Chondrocyte (in vitro differentiated cells): ENCODE data around the gene CFAP77. TPM values are rescaled to one million over a fixed set of nuclear protein-coding genes. Genes with fewer than 3 reads are reported as not detected.

ENCODE experiments used
- DNase-seq: peaks from one replicate; pipeline ENCODE4 v3.0.0; 2021; ENCODE audit warnings: mixed read lengths, low spot score
- H3K27ac Mint-ChIP-seq: one replicate; pipeline ENCODE4 v1.8.0; 2021; ENCODE audit warnings: mild to moderate bottlenecking, moderate library complexity, mixed read lengths; ENCODE audit not compliant: unreplicated experiment
- H3K27me3 Mint-ChIP-seq: 2 replicates; pipeline ENCODE4 v1.8.0; 2021; ENCODE audit warnings: low read depth, mixed read lengths
- H3K36me3 Mint-ChIP-seq: 2 replicates; pipeline ENCODE4 v1.8.0; 2021; ENCODE audit warnings: low read depth, mixed read lengths
- H3K4me1 Mint-ChIP-seq: 2 replicates; pipeline ENCODE4 v1.8.0; 2021; ENCODE audit warnings: low read depth, mild to moderate bottlenecking, mixed read lengths
- H3K4me3 Mint-ChIP-seq: one replicate; pipeline ENCODE4 v1.8.0; 2021; ENCODE audit warnings: mild to moderate bottlenecking, moderate library complexity, mixed read lengths; ENCODE audit not compliant: unreplicated experiment
- H3K9me3 Mint-ChIP-seq: 2 replicates; pipeline ENCODE4 v1.8.0; 2021; ENCODE audit warnings: low read depth, mixed read lengths
- total RNA-seq: library from RNA; stranded (reverse); gene quantifications from 3 replicates; pipeline ENCODE4 v1.2.1, GENCODE V29; 2021
- TF ChIP-seq, protein P1 (sequence below): fragments of 200-600 bp; sonication (generic); IDR thresholded peaks from 2 replicates; pipeline ENCODE4 v1.5.0; 2021; ENCODE audit warnings: antibody characterized with exemption, mild to moderate bottlenecking, moderate library complexity

The CFAP77 gene
- total RNA-seq, 1 donor from 2014 or later: 0.47 TPM

DNA sequence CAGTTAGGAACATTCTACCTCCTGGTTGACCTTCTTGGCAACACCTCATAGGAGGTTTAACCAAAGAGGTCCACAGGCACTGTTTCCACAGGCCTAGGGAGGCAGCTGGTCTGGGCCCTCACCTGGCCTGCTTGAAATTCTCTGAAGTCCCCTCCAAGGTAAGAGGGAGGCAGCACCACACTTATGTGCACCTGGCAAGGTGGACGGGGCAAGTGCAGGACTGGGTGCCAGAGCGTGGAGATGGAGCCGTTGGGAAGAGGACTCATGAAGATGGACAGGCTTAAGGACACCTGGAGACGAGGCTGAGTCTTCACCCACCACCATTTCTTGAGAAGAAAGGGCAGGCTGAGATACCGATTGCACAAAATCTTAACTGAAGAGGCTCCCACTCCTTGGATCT is 165.8 kb downstream of the CFAP77 start:
- Mint-ChIP-seq H3K4me3 (no peak overlapping the region), H3K36me3 (no peaks in the 10 kb centered on the region), H3K9me3 (no peaks in the 10 kb centered on the region), H3K27ac (no peak overlapping the region), H3K4me1 (peaks cover 6% of the 10 kb centered on the region), H3K27me3 (peaks cover 55% of the 10 kb centered on the region)
- TF ChIP-seq, protein P1, sequence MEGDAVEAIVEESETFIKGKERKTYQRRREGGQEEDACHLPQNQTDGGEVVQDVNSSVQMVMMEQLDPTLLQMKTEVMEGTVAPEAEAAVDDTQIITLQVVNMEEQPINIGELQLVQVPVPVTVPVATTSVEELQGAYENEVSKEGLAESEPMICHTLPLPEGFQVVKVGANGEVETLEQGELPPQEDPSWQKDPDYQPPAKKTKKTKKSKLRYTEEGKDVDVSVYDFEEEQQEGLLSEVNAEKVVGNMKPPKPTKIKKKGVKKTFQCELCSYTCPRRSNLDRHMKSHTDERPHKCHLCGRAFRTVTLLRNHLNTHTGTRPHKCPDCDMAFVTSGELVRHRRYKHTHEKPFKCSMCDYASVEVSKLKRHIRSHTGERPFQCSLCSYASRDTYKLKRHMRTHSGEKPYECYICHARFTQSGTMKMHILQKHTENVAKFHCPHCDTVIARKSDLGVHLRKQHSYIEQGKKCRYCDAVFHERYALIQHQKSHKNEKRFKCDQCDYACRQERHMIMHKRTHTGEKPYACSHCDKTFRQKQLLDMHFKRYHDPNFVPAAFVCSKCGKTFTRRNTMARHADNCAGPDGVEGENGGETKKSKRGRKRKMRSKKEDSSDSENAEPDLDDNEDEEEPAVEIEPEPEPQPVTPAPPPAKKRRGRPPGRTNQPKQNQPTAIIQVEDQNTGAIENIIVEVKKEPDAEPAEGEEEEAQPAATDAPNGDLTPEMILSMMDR: no peak
- DNase-seq: peak; percentile 42

DNA sequence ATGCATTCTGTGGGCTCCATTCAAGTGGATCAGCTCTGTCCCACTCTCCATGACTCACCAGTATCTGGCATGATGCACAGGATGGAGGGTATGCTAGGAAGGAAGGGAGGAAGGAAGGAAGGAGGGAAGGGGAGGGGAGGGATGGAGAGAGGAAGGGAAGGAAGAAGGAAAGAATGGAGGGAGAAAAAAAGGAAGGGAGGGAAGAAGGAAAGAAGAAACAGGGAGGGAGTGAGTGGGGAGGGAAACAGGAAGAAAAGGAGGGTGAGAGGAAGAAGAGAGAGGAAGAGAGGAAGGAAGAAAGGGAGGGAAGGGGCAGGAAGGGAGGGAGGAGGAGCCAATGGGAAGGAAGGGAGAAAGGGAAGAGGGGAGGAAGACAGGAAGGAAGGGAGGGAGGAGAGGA is 167.1 kb downstream of the CFAP77 start:
- H3K4me3 Mint-ChIP-seq: no peak overlapping the region
- TF ChIP-seq, protein P1: no peak
- H3K27me3 Mint-ChIP-seq: peaks cover 58% of the 10 kb centered on the region
- H3K9me3 Mint-ChIP-seq: no peaks in the 10 kb centered on the region
- no peaks in the 10 kb centered on the region for H3K36me3 Mint-ChIP-seq
- peaks cover 15% of the 10 kb centered on the region for H3K4me1 Mint-ChIP-seq
- DNase-seq: no peak
- H3K27ac Mint-ChIP-seq: no peak overlapping the region

DNA sequence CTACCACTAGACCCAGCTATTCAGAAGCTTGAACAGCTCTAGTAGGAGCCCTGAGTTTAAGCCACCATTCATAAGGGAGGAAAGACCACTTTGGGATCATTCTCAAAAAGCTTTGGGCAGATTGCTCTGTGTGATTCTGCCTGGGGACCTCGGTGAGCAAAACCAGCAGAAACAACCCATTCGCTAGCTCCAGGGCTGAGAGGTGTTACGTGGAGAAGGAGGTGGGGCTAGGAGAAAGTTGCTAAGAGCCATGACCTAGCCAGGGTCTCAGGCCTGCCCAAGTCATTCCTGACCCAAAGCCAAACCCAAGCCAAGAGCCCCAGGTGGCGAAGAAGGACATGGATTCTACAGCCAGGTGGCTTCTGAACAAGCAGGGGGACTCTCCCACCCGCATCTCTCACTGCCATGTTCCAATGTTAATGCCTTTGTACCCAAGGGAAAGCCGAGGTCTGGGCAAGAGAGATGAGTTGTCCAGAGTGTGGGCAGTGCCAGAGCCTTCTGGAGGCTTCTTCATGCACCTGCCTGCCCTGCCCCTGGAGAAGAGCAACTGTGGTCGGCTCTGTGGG is 168.4 kb downstream of the CFAP77 start:
- TF ChIP-seq, protein P1: no peak
- Mint-ChIP-seq H3K9me3 (no peaks in the 10 kb centered on the region), H3K36me3 (no peaks in the 10 kb centered on the region), H3K27ac (no peak overlapping the region), H3K27me3 (peaks cover 59% of the 10 kb centered on the region), H3K4me3 (no peak overlapping the region), H3K4me1 (peaks cover 9% of the 10 kb centered on the region)
- DNase-seq: peak; percentile 41

DNA sequence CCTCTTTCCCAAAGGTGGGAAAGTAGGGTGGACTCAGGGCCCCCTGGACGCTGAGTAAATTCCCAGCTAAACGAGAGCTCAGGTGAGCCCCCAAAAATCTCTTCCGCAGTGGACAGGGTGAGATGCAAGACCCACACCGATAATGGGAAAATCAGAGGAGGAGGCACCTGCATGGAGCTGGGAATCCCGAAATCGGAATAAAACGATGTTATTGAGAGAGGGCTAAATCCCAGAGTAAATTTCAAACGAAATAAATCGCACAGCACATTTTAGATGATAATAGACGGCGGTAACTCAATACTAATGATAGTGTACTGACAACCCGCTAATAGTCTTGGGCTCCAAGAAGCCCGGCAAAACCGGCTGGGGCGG is 169.4 kb downstream of the CFAP77 start:
- Mint-ChIP-seq H3K4me1 (peaks cover 9% of the 10 kb centered on the region), H3K4me3 (no peak overlapping the region), H3K36me3 (no peaks in the 10 kb centered on the region), H3K27me3 (peaks cover 66% of the 10 kb centered on the region), H3K9me3 (no peaks in the 10 kb centered on the region), H3K27ac (no peak overlapping the region)
- no peak for DNase-seq
- TF ChIP-seq, protein P1: no peak

DNA sequence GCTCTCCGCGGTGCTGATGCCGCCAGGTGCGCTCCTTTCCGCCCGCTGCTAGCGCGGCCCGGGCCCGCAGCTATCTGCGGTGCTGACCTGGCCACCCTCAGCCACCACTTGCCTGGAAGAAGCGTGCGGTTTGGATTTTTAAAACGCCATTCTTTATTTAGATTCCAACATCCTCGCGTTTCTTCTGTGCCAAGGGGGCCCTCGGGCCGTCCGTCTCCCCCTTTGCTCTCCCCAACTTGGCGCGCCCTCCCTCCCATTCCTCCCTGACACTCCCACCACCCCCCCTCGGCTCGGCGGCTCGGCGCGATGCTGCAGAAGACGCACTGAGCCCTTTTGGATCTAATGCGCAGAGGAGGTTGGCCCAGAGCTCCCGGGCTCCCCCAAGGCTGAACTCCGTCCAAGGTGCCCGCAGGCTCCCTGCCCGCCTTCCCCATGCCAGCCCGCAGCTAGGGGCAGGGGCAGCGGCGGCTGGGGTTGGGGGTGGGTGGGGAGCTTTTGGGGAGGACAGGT is 172.3 kb downstream of the CFAP77 start, which contains the start of gene BARHL1:
TSS of gene BARHL1 (plus strand) at position 331 of the 510 bp plus-strand sequence. CDS start 192 bp downstream, outside the sequence.
- Mint-ChIP-seq H3K4me1 (peaks cover 12% of the 10 kb centered on the region), H3K27me3 (peaks cover 69% of the 10 kb centered on the region), H3K36me3 (no peaks in the 10 kb centered on the region), H3K9me3 (no peaks in the 10 kb centered on the region), H3K4me3 (peak within 1 kb of the TSS; percentile 52), H3K27ac (no peak within 1 kb of the TSS)
- TF ChIP-seq, protein P1: no peak
- DNase-seq: no peak
